ENCODE data around the gene MLF2. TPM values are rescaled to one million over a fixed set of nuclear protein-coding genes. Genes with fewer than 3 reads are reported as not detected.

The MLF2 gene
- total RNA-seq, 2 experiments from 2014 or later, result 109 to 113 TPM

DNA sequence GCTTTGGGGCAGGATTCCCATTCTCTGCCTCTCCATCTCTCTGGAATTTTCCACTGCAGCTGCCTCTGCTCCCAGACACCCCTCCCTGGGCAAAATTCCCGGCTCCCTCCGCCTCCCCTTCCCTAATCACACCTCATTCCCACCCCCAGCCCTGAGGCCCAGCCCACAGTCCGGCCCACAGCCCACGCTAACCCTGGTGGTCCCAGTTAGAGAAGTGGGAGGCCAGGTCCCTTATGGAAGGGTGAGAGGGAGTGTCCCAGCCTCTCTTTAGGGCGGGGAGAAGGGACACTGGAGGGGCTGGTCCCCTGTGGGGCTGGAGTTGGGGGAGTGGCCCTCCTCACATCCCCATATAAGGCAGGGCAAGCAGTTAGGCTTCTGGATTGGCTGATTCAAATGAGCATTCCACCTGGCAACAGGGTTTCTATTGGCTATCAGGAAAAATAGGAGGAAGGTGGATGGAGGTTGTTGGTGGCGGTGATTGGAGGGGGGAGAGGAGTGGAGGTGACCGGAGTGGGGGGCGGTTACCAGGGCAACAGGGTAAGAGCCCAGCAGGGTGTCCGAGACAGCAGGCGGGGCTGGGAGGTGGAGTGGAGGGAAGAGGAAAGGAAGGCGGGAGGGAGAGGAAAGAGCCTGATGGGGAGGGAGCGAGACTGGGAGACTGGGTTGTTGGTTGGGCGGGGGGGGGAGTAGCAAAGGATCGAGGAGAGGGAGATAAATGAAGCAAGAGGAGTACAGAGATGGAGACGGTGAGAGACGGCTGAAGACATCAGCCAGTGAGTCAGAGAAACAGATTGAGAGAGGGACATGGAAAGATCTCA is 11.3 kb upstream of the MLF2 start:
- Mint-ChIP-seq H3K27ac (peak overlapping the region; percentile 23), H3K9me3 (ENCODE audit: insufficient read depth) (no peaks in the 10 kb centered on the region), H3K4me1 (ENCODE audit: low read depth) (peaks cover 43% of the 10 kb centered on the region), H3K4me3 (peak overlapping the region; percentile 19), H3K27me3 (ENCODE audit: low read depth) (peaks cover 43% of the 10 kb centered on the region), H3K36me3 (ENCODE audit: low read depth) (no peaks in the 10 kb centered on the region)
- POLR2A ChIA-PET, result interaction anchor here (1.0 to 4.4 kb wide), 4 partner anchors 10 to 40 kb away, joined by 3 to 35 read pairs (median 8); partner anchors contain the start of genes COPS7A and MLF2
- ATAC-seq (peak; percentile 67), DNase-seq (peak; percentile 75)
- CTCF ChIA-PET, result interaction anchor here (2.5 to 20.8 kb wide), 4 partner anchors 7 to 17 kb away, joined by 21 to 378 read pairs (median 269); partner anchors contain the start of genes LAG3, MLF2 and PTMS

DNA sequence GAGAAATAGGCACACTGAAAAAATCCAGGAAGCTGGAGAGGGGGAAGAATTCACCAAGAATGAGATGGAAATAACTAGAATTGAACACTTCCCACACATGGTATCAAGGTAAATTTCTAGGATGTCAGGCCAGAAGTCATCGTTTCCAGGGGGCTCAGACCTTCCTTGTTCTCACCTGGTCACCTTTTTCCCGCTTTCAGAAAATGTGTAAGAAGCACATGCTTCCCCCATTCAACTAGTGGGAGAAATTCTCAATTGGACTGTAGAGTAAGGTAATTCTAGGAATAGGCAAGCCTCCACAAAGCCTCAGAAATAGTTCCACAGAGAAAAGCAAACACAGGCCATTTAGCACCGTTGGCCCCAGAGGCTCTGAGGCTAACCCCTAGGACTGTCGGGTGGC is 10.4 kb upstream of the MLF2 start:
- ChIA-PET POLR2A (interaction anchor here (1.0 to 1.4 kb wide), 3 partner anchors 11 to 39 kb away, joined by 3 read pairs; partner anchors contain the start of genes COPS7A and MLF2), CTCF (interaction anchor here (2.5 to 13.5 kb wide), 2 partner anchors 10 to 12 kb away, joined by 21 to 378 read pairs; partner anchors contain the start of genes LAG3, MLF2 and PTMS)
- no peak for ATAC-seq
- H3K27me3 Mint-ChIP-seq (ENCODE audit: low read depth), result peaks cover 41% of the 10 kb centered on the region
- H3K36me3 Mint-ChIP-seq (ENCODE audit: low read depth), result no peaks in the 10 kb centered on the region
- H3K4me1 Mint-ChIP-seq (ENCODE audit: low read depth), result peaks cover 44% of the 10 kb centered on the region
- H3K27ac Mint-ChIP-seq, result no peak overlapping the region
- H3K4me3 Mint-ChIP-seq, result no peak overlapping the region
- DNase-seq, result no peak
- H3K9me3 Mint-ChIP-seq (ENCODE audit: insufficient read depth), result no peaks in the 10 kb centered on the region

- POLR2A ChIA-PET, result interaction anchor here (0.6 to 1.0 kb wide), 3 partner anchors 15 to 108 kb away, joined by 3 read pairs; partner anchors contain the start of gene TPI1
- CTCF ChIA-PET, result interaction anchor here (0.6 to 13.5 kb wide), 4 partner anchors 15 to 203 kb away, joined by 3 to 378 read pairs (median 10); partner anchors contain the start of genes LAG3 and PTMS
- Mint-ChIP-seq H3K36me3 (ENCODE audit: low read depth) (no peaks in the 10 kb centered on the region), H3K9me3 (ENCODE audit: insufficient read depth) (no peaks in the 10 kb centered on the region), H3K4me3 (no peak overlapping the region), H3K4me1 (ENCODE audit: low read depth) (peaks cover 23% of the 10 kb centered on the region), H3K27ac (no peak overlapping the region), H3K27me3 (ENCODE audit: low read depth) (peaks cover 30% of the 10 kb centered on the region)
- ATAC-seq (no peak), DNase-seq (no peak)
Measured at GRCh38 chr12:6759741-6760140, 6.8 kb upstream of the MLF2 start.

DNA sequence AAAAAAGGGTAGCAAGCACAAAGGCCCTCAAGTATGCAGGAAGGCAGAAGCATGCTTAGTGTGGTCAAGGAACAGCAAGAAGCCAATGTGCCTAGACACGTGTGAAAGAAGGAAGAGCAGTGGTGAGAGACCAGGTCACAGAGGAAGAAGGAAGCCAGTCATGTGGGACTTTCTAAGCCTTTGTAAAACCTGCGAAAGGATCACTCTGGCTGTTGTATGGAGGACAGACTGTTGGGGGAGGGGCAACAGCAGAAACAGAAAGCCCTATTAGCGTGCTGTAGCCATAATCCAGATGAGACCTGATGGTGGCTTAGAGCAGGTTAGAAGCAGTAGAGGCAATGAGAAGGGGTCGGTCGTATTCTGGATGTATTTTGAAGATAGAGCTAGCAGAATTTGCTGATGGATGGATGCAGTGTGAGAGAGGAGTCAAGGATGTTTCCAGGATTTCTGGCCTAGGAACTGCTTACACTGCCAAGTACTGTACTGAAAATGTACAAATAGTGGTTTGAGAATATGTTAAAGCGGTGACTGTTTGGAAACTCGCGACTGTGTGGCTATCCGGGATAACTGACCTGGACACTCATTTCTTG is 5.7 kb upstream of the MLF2 start:
- DNase-seq, result no peak
- POLR2A ChIA-PET, result interaction anchor here (0.9 to 1.0 kb wide), 2 partner anchors 49 to 220 kb away, joined by 3 read pairs; no protein-coding TSS in a partner anchor

GRCh38 chr12:6757028-6757690 is 4.2 kb upstream of the MLF2 start:
- no peak overlapping the region for H3K27ac Mint-ChIP-seq
- no peaks in the 10 kb centered on the region for H3K36me3 Mint-ChIP-seq (ENCODE audit: low read depth)
- H3K27me3 Mint-ChIP-seq (ENCODE audit: low read depth), result peaks cover 14% of the 10 kb centered on the region
- H3K4me3 Mint-ChIP-seq, result no peak overlapping the region
- no peak for ATAC-seq
- ChIA-PET CTCF (interaction anchor here (3.6 to 13.5 kb wide), 2 partner anchors 18 to 69 kb away, joined by 15 to 378 read pairs; partner anchors contain the start of genes LAG3 and PTMS), POLR2A (interaction anchor here (0.6 kb wide), 1 partner anchor 8 kb away, joined by 3 read pairs; no protein-coding TSS in a partner anchor)
- H3K4me1 Mint-ChIP-seq (ENCODE audit: low read depth), result peaks cover 23% of the 10 kb centered on the region
- H3K9me3 Mint-ChIP-seq (ENCODE audit: insufficient read depth), result no peaks in the 10 kb centered on the region
- no peak for DNase-seq

More for the DNA sequence above, 5.7 kb upstream of the MLF2 start:
- no peak for ATAC-seq
- CTCF ChIA-PET, result interaction anchor here (0.9 to 13.5 kb wide), 3 partner anchors 16 to 67 kb away, joined by 3 to 378 read pairs (median 15); partner anchors contain the start of genes LAG3 and PTMS
- Mint-ChIP-seq H3K9me3 (ENCODE audit: insufficient read depth) (no peaks in the 10 kb centered on the region), H3K27ac (no peak overlapping the region), H3K4me3 (no peak overlapping the region), H3K36me3 (ENCODE audit: low read depth) (no peaks in the 10 kb centered on the region), H3K27me3 (ENCODE audit: low read depth) (peaks cover 22% of the 10 kb centered on the region), H3K4me1 (ENCODE audit: low read depth) (peaks cover 19% of the 10 kb centered on the region)

GRCh38 chr12:6754411-6754810 is 1.5 kb upstream of the MLF2 start:
- H3K4me3 Mint-ChIP-seq, result no peak overlapping the region
- ChIA-PET POLR2A (interaction anchor here (1.0 to 3.7 kb wide), 8 partner anchors 12 to 146 kb away, joined by 3 to 66 read pairs (median 9); partner anchors contain the start of genes CDCA3, GPR162, LAG3 and PTMS), CTCF (interaction anchor here (0.7 to 13.5 kb wide), 34 partner anchors 9 to 184 kb away, joined by 3 to 378 read pairs (median 6); partner anchors contain the start of genes CD4, CDCA3, COPS7A and GPR162)
- peaks cover 4% of the 10 kb centered on the region for H3K27me3 Mint-ChIP-seq (ENCODE audit: low read depth)
- ATAC-seq, result no peak
- no peak for DNase-seq
- no peaks in the 10 kb centered on the region for H3K9me3 Mint-ChIP-seq (ENCODE audit: insufficient read depth)
- H3K27ac Mint-ChIP-seq, result no peak overlapping the region
- H3K4me1 Mint-ChIP-seq (ENCODE audit: low read depth), result peaks cover 38% of the 10 kb centered on the region
- H3K36me3 Mint-ChIP-seq (ENCODE audit: low read depth), result peaks cover 23% of the 10 kb centered on the region

DNA sequence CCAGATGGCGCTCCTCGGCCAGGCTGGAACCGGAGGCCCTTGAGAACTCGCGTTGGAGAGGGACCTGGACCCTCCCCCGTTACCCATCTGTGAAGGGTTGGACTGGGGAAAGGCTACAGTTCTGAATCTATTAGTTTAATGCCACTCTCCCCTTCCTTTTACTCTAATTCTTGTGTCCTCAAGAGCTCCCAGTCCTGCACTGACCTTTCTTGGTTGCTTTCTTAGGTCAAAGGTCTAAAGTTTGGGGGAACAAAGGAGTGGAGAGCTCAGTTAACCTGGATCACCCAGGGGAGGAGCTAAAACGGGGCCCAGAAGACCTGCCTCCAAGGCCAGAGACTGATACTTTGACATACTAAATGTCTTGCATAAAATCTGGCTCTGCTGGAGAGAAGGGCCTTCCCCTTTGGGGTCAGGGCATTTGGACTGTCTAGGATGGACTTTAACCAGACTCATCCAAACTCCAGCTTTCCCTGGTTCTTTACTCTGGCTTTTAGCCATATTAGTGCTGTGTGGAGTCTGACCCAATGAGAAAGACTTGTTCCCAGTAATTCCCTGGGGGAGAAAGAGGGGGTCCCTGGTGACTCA is 923 bp upstream of the MLF2 start:
- Mint-ChIP-seq H3K4me1 (ENCODE audit: low read depth) (peaks cover 35% of the 10 kb centered on the region), H3K27me3 (ENCODE audit: low read depth) (peaks cover 4% of the 10 kb centered on the region), H3K9me3 (ENCODE audit: insufficient read depth) (no peaks in the 10 kb centered on the region), H3K4me3 (peak overlapping the region; percentile 91), H3K36me3 (ENCODE audit: low read depth) (peaks cover 23% of the 10 kb centered on the region), H3K27ac (peak overlapping the region; percentile 99)
- ChIA-PET CTCF (interaction anchor here (0.7 to 13.5 kb wide), 38 partner anchors 9 to 264 kb away, joined by 3 to 378 read pairs (median 6); partner anchors contain the start of genes CD4, CDCA3, COPS7A and GPR162), POLR2A (interaction anchor here (0.9 to 3.7 kb wide), 15 partner anchors 13 to 190 kb away, joined by 3 to 66 read pairs (median 9); partner anchors contain the start of genes C12orf57, CDCA3, COPS7A and GPR162)
- ATAC-seq (no peak), DNase-seq (no peak)

- H3K27me3 Mint-ChIP-seq (ENCODE audit: low read depth), result peaks cover 3% of the 10 kb centered on the region
- H3K9me3 Mint-ChIP-seq (ENCODE audit: insufficient read depth), result no peaks in the 10 kb centered on the region
- peaks cover 35% of the 10 kb centered on the region for H3K36me3 Mint-ChIP-seq (ENCODE audit: low read depth)
- peak overlapping the region; percentile 99 for H3K27ac Mint-ChIP-seq
- DNase-seq (peak; percentile 57), ATAC-seq (no peak)
- CTCF ChIA-PET, result interaction anchor here (0.8 to 13.5 kb wide), 33 partner anchors 9 to 266 kb away, joined by 3 to 378 read pairs (median 6); partner anchors contain the start of genes CD4, CDCA3, COPS7A and GPR162
- peak overlapping the region; percentile 91 for H3K4me3 Mint-ChIP-seq
- peaks cover 26% of the 10 kb centered on the region for H3K4me1 Mint-ChIP-seq (ENCODE audit: low read depth)
- POLR2A ChIA-PET, result interaction anchor here (0.7 to 3.7 kb wide), 22 partner anchors 8 to 139 kb away, joined by 3 to 66 read pairs (median 5); partner anchors contain the start of genes CDCA3, COPS7A, GPR162 and LAG3
Measured at GRCh38 chr12:6752167-6752920, 597 bp downstream of the MLF2 start.

- CTCF ChIA-PET, result interaction anchor here (0.9 to 13.5 kb wide), 8 partner anchors 15 to 182 kb away, joined by 3 to 378 read pairs (median 18); partner anchors contain the start of genes GPR162, LAG3, P3H3 and PTMS
- Mint-ChIP-seq H3K9me3 (ENCODE audit: insufficient read depth) (no peaks in the 10 kb centered on the region), H3K27ac (peak overlapping the region; percentile 99), H3K4me3 (peak overlapping the region; percentile 91), H3K4me1 (ENCODE audit: low read depth) (peaks cover 26% of the 10 kb centered on the region), H3K27me3 (ENCODE audit: low read depth) (no peaks in the 10 kb centered on the region), H3K36me3 (ENCODE audit: low read depth) (peaks cover 39% of the 10 kb centered on the region)
- no peak for ATAC-seq
- POLR2A ChIA-PET, result interaction anchor here (1.0 to 3.7 kb wide), 8 partner anchors 9 to 139 kb away, joined by 4 to 66 read pairs (median 9); partner anchors contain the start of genes CDCA3, COPS7A, LAG3 and TPI1
- DNase-seq, result no peak
Measured at GRCh38 chr12:6751767-6752166, 1.2 kb downstream of the MLF2 start.

- CTCF ChIA-PET, result interaction anchor here (0.7 to 0.8 kb wide), 2 partner anchors 28 to 86 kb away, joined by 3 read pairs; no protein-coding TSS in a partner anchor
- POLR2A ChIA-PET, result no interaction called here
- Mint-ChIP-seq H3K36me3 (ENCODE audit: low read depth) (peaks cover 47% of the 10 kb centered on the region), H3K4me3 (no peak overlapping the region), H3K27ac (peak overlapping the region; percentile 37), H3K9me3 (ENCODE audit: insufficient read depth) (no peaks in the 10 kb centered on the region), H3K27me3 (ENCODE audit: low read depth) (no peaks in the 10 kb centered on the region), H3K4me1 (ENCODE audit: low read depth) (peaks cover 36% of the 10 kb centered on the region)
- DNase-seq (no peak), ATAC-seq (no peak)
Measured at GRCh38 chr12:6750506-6750905, 2.4 kb downstream of the MLF2 start.
